ENCODE results near the gene LTO1.

DNA sequence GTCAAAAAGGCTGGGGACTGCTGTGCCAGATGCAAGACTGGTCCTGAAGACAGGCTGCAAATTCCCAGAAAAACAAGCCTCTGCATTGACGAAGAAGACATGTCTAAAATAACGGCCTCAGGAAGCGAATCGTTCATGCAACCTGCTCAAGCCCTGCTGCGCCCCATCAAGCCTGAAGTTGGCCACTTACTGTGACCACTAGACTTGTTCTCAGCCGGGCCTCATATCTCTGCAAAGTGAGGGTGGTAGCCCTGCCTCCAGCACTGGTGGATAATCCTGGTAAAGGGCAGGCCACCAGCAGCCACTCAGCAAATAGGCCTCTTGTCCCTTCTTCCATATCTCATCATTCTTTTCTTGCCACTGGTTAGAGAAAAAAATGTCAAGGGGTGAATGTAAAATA is 11.8 kb downstream of the LTO1 start:
- TF ChIP-seq, protein P1, sequence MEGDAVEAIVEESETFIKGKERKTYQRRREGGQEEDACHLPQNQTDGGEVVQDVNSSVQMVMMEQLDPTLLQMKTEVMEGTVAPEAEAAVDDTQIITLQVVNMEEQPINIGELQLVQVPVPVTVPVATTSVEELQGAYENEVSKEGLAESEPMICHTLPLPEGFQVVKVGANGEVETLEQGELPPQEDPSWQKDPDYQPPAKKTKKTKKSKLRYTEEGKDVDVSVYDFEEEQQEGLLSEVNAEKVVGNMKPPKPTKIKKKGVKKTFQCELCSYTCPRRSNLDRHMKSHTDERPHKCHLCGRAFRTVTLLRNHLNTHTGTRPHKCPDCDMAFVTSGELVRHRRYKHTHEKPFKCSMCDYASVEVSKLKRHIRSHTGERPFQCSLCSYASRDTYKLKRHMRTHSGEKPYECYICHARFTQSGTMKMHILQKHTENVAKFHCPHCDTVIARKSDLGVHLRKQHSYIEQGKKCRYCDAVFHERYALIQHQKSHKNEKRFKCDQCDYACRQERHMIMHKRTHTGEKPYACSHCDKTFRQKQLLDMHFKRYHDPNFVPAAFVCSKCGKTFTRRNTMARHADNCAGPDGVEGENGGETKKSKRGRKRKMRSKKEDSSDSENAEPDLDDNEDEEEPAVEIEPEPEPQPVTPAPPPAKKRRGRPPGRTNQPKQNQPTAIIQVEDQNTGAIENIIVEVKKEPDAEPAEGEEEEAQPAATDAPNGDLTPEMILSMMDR (CRISPR knock-in tag; IDR thresholded peaks at IDR 0.05): no peak
- no peak for TF ChIP-seq POLR2A (IDR thresholded peaks at IDR 0.05; ENCODE audit: insufficient read depth in 1 of 2, low read depth in 2 of 2, low read length in 2 of 2)
- no peak for TF ChIP-seq EP300 (IDR thresholded peaks at IDR 0.05; ENCODE audit: low read depth in 2 of 2, low read length in 2 of 2)
- TF ChIP-seq EP300 (CRISPR knock-in tag; IDR thresholded peaks at IDR 0.05; ENCODE audit: borderline replicate concordance): no peak
- no peak for TF ChIP-seq CCDC6 (CRISPR knock-in tag; IDR thresholded peaks at IDR 0.05)
- no peak for TF ChIP-seq U2AF1 (optimal IDR thresholded peaks at IDR 0.05; ENCODE audit: low read depth, low read length)
- no peak for TF ChIP-seq SIN3A (IDR thresholded peaks at IDR 0.05; ENCODE audit: borderline replicate concordance, low read depth, low read length)
- no peak for TF ChIP-seq KDM2A (CRISPR knock-in tag; IDR thresholded peaks at IDR 0.05; ENCODE audit: borderline replicate concordance, low read depth)
- TF ChIP-seq, protein P2, sequence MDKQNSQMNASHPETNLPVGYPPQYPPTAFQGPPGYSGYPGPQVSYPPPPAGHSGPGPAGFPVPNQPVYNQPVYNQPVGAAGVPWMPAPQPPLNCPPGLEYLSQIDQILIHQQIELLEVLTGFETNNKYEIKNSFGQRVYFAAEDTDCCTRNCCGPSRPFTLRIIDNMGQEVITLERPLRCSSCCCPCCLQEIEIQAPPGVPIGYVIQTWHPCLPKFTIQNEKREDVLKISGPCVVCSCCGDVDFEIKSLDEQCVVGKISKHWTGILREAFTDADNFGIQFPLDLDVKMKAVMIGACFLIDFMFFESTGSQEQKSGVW (CRISPR knock-in tag; IDR thresholded peaks at IDR 0.05; ENCODE audit: borderline replicate concordance): no peak
- TF ChIP-seq ZNF326 (CRISPR knock-in tag; IDR thresholded peaks at IDR 0.05; ENCODE audit: borderline replicate concordance): no peak
- no peak for TF ChIP-seq FOXA1 (IDR thresholded peaks at IDR 0.05)
- TF ChIP-seq FOXA1 (CRISPR knock-in tag; IDR thresholded peaks at IDR 0.05): no peak
- TF ChIP-seq RAD51 (IDR thresholded peaks at IDR 0.05; ENCODE audit: borderline replicate concordance): no peak
- no peak for TF ChIP-seq ZNF224 (CRISPR knock-in tag; IDR thresholded peaks at IDR 0.05)
- TF ChIP-seq, protein P3, sequence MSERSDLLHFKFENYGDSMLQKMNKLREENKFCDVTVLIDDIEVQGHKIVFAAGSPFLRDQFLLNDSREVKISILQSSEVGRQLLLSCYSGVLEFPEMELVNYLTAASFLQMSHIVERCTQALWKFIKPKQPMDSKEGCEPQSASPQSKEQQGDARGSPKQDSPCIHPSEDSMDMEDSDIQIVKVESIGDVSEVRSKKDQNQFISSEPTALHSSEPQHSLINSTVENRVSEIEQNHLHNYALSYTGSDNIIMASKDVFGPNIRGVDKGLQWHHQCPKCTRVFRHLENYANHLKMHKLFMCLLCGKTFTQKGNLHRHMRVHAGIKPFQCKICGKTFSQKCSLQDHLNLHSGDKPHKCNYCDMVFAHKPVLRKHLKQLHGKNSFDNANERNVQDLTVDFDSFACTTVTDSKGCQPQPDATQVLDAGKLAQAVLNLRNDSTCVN (CRISPR knock-in tag; IDR thresholded peaks at IDR 0.05; ENCODE audit: borderline replicate concordance): no peak

Measured in HepG2 (cell line).